ENCODE data around the gene EFEMP1. TPM values are rescaled to one million over a fixed set of nuclear protein-coding genes. Genes with fewer than 3 reads are reported as not detected.

The EFEMP1 gene
- total RNA-seq, 6 donors from 2014 or later: 65.0 to 293 (median 213) TPM

DNA sequence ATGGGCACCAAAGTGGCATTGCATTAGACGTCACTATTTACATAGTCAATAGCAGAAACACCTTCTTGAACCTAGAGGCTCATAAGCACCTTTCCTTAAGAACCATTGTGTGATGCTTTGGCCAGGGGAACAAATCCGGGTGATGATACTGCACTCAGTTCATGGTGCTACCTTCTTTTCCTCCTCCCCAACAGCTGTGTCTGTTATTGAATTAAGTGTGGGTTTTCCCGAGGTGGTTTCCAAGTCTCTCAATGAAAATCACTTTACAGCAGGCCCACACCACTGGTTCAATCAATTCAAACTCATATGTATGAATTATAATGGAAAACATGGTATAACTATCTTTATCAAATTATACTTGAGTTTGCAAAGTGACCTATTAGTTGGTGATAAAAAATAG, 9.3 kb upstream of the EFEMP1 start:
- Histone ChIP-seq H3K36me3 (no peaks in the 10 kb centered on the region), H3K4me3 (no peak overlapping the region), H3K4me1 (no peaks in the 10 kb centered on the region), H3K27me3 (no peaks in the 10 kb centered on the region), H3K9me3 (no peaks in the 10 kb centered on the region), H3K27ac (no peak overlapping the region)
- no peak for DNase-seq
- WGBS, 2 donors: 68 to 78% methylated on average over 3 of the region's 3 CpGs
- TF ChIP-seq EP300 (IDR thresholded peaks at IDR 0.05) (no peak), POLR2A (IDR thresholded peaks at IDR 0.05) (no peak), POLR2AphosphoS5 (IDR thresholded peaks at IDR 0.05) (no peak)
- TF ChIP-seq, protein P1, sequence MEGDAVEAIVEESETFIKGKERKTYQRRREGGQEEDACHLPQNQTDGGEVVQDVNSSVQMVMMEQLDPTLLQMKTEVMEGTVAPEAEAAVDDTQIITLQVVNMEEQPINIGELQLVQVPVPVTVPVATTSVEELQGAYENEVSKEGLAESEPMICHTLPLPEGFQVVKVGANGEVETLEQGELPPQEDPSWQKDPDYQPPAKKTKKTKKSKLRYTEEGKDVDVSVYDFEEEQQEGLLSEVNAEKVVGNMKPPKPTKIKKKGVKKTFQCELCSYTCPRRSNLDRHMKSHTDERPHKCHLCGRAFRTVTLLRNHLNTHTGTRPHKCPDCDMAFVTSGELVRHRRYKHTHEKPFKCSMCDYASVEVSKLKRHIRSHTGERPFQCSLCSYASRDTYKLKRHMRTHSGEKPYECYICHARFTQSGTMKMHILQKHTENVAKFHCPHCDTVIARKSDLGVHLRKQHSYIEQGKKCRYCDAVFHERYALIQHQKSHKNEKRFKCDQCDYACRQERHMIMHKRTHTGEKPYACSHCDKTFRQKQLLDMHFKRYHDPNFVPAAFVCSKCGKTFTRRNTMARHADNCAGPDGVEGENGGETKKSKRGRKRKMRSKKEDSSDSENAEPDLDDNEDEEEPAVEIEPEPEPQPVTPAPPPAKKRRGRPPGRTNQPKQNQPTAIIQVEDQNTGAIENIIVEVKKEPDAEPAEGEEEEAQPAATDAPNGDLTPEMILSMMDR (IDR thresholded peaks at IDR 0.05): no peak
- ATAC-seq (ENCODE audit: low FRiP score in 2 of 2): no peak

DNA sequence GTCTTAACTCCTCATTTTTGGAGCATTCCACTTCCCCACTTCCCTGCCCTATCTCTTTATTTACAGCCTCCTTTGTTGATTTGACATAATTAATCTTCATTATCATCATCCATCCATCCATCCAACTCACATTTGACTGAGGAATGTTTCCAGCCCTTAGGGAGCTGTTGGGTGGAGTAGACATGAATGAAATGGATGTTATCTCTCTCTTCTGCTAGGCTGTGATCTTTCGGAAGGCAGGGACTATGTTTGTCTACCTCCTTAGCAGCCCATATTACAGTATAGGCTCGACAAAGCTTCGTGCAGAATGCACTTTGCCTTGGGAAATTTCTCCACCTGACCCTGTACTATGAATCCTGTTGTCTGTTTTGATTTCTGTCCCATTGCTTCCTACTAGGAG, 7.7 kb upstream of the EFEMP1 start:
- Histone ChIP-seq H3K4me1 (no peaks in the 10 kb centered on the region), H3K36me3 (no peaks in the 10 kb centered on the region), H3K9me3 (no peaks in the 10 kb centered on the region), H3K27ac (no peak overlapping the region), H3K4me3 (no peak overlapping the region), H3K27me3 (no peaks in the 10 kb centered on the region)
- TF ChIP-seq POLR2A (IDR thresholded peaks at IDR 0.05) (no peak), POLR2AphosphoS5 (IDR thresholded peaks at IDR 0.05) (no peak), EP300 (IDR thresholded peaks at IDR 0.05) (no peak)
- TF ChIP-seq, protein P1 (IDR thresholded peaks at IDR 0.05): no peak
- DNase-seq (no peak), ATAC-seq (ENCODE audit: low FRiP score in 2 of 2) (no peak)
- 40 to 62% methylated on average over 3 of the region's 3 CpGs for WGBS, 2 donors

DNA sequence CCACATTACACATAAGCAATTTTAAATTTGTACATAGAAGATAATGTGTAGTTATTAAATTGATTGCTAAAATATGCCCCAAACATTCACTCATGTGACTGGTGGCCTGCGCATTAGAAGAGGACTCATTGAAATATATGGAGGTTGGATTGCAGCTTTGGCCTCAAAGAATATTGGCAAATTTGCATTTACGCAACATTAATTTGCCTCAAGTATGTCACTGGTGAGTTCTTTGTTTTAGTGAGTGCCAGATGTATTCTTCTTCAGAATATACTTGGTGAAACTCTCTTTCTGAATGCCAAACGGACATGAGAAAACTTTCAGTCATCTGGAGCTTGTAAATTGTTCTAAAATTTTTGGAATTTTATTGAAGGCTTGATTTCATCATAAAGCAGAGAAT, 5.9 kb upstream of the EFEMP1 start:
- H3K4me1 ChIP-seq: no peaks in the 10 kb centered on the region
- no peak for ATAC-seq (ENCODE audit: low FRiP score in 2 of 2)
- no peak overlapping the region for H3K4me3 ChIP-seq
- TF ChIP-seq POLR2AphosphoS5 (IDR thresholded peaks at IDR 0.05) (no peak), POLR2A (IDR thresholded peaks at IDR 0.05) (no peak), EP300 (IDR thresholded peaks at IDR 0.05) (no peak)
- TF ChIP-seq, protein P1 (IDR thresholded peaks at IDR 0.05): no peak
- H3K9me3 ChIP-seq: no peaks in the 10 kb centered on the region
- no peak for DNase-seq
- no peaks in the 10 kb centered on the region for H3K36me3 ChIP-seq
- 90 to 92% methylated on average over 3 of the region's 3 CpGs for WGBS, 2 donors
- no peak overlapping the region for H3K27ac ChIP-seq
- H3K27me3 ChIP-seq: no peaks in the 10 kb centered on the region

DNA sequence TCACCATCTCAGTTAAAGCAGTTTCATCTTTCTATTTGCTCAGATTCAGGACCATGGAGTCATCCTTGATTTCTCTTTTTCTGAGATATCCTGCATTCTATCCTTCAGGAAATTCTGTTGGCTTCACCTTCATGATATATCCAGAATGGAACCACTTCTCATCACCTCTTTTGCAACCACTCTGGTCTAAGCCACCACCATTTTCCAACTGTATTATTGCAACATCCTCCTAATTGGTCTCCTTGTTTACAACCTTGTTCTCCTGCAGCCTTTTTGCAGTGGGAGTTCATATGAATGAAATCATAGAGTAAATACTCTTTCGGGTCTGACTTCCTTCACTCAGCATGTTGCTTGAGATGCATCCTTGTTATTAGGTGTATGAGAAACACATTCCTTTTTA, 3.4 kb upstream of the EFEMP1 start:
- DNase-seq (no peak), ATAC-seq (ENCODE audit: low FRiP score in 2 of 2) (no peak)
- TF ChIP-seq, protein P1 (IDR thresholded peaks at IDR 0.05): no peak
- TF ChIP-seq POLR2A (IDR thresholded peaks at IDR 0.05) (no peak), EP300 (IDR thresholded peaks at IDR 0.05) (no peak), POLR2AphosphoS5 (IDR thresholded peaks at IDR 0.05) (no peak)
- Histone ChIP-seq H3K27me3 (no peaks in the 10 kb centered on the region), H3K9me3 (no peaks in the 10 kb centered on the region), H3K27ac (no peak overlapping the region), H3K4me3 (no peak overlapping the region), H3K4me1 (peaks cover 0 to 9% (median 0%) of the 10 kb centered on the region in 4 donors), H3K36me3 (no peaks in the 10 kb centered on the region)
- 56 to 66% methylated on average over 1 of the region's 1 CpG for WGBS, 2 donors

DNA sequence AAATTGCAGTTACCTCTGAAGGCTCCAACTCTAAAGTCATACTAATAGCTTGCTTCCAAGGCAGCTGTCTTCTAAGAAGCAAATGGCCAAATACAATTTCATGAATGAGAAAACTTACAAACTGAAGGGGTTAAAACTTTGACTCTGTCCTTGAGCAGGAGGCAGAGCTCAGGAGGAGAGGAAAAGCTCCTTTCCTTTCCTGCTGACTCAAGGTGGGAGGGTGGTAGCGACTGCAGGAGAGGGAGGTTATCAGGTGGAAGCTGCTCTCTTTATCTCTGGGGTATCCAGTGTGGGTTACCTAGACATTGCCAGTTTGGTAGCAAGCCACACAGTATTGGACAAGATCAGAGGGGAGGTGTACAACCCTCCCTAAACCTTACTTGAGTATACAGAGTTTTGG, 2.7 kb upstream of the EFEMP1 start:
- DNase-seq (no peak), ATAC-seq (ENCODE audit: low FRiP score in 2 of 2) (no peak)
- Histone ChIP-seq H3K4me3 (no peak overlapping the region), H3K27me3 (no peaks in the 10 kb centered on the region), H3K36me3 (no peaks in the 10 kb centered on the region), H3K4me1 (peaks cover 0 to 9% (median 1%) of the 10 kb centered on the region in 4 donors), H3K9me3 (no peaks in the 10 kb centered on the region), H3K27ac (no peak overlapping the region)
- TF ChIP-seq EP300 (IDR thresholded peaks at IDR 0.05) (no peak), POLR2A (IDR thresholded peaks at IDR 0.05) (no peak), POLR2AphosphoS5 (IDR thresholded peaks at IDR 0.05) (no peak)
- TF ChIP-seq, protein P1 (IDR thresholded peaks at IDR 0.05): no peak
- WGBS, 2 donors: 53 to 73% methylated on average over 1 of the region's 1 CpG

Measured in upper lobe of left lung (tissue), 6 donors.